Fibroblast of pulmonary artery (primary cell): ENCODE results near the gene RIMBP2.

Experiments
- DNase-seq: peaks from one replicate; pipeline ENCODE4 v3.0.0-alpha.2; 2010; ENCODE audit warnings: low read depth
- H3K4me3 ChIP-seq: replicated peaks from 2 replicates; pipeline ENCODE4 v1.5.1; 2011; ENCODE audit warnings: low read depth, mild to moderate bottlenecking, control low read depth, low read length, moderate library complexity
- TF ChIP-seq, protein P1 (sequence below): IDR thresholded peaks from 2 replicates; pipeline ENCODE4 v1.5.1; 2011; ENCODE audit warnings: mild to moderate bottlenecking, control low read depth, low read length, inconsistent platforms; ENCODE audit errors: missing control alignments

The RIMBP2 gene

DNA sequence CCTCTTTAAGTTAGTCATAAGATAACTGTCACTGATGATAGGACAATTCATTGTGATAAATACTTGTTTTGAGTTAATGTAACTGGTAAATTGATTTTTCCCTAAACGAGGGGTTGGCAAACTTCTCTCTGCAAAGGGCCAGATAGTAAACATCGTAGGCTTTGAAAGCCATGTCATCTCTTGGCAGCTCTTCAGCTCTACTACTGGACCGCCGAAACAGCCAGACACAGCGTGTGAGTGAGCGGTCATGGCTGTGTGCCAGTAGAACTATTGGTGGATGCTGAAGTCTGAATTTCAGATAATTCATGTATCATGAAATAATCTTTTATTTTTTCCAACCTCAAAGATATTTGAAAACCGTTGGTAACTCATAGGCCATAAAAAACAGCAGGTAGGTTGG, 368.5 kb downstream of the RIMBP2 start:
- H3K4me3 ChIP-seq = no peak overlapping the region
- TF ChIP-seq, protein P1, sequence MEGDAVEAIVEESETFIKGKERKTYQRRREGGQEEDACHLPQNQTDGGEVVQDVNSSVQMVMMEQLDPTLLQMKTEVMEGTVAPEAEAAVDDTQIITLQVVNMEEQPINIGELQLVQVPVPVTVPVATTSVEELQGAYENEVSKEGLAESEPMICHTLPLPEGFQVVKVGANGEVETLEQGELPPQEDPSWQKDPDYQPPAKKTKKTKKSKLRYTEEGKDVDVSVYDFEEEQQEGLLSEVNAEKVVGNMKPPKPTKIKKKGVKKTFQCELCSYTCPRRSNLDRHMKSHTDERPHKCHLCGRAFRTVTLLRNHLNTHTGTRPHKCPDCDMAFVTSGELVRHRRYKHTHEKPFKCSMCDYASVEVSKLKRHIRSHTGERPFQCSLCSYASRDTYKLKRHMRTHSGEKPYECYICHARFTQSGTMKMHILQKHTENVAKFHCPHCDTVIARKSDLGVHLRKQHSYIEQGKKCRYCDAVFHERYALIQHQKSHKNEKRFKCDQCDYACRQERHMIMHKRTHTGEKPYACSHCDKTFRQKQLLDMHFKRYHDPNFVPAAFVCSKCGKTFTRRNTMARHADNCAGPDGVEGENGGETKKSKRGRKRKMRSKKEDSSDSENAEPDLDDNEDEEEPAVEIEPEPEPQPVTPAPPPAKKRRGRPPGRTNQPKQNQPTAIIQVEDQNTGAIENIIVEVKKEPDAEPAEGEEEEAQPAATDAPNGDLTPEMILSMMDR = no peak
- DNase-seq = no peak
